Measurements from ENCODE around the gene VLDLR.
"Not testable (repeated sequence)": the region's sequence is repeated elsewhere in the genome, so short reads cannot be mapped to it uniquely, and the experiment has no call there.

VLDLR gene

GRCh38 chr9:2664174-2665065 lies 42.8 kb downstream of the VLDLR start:
- no peak for DNase-seq

- no peak for DNase-seq
These were observed 45.0 kb downstream of the VLDLR start for GRCh38 chr9:2666569-2666968.

DNA sequence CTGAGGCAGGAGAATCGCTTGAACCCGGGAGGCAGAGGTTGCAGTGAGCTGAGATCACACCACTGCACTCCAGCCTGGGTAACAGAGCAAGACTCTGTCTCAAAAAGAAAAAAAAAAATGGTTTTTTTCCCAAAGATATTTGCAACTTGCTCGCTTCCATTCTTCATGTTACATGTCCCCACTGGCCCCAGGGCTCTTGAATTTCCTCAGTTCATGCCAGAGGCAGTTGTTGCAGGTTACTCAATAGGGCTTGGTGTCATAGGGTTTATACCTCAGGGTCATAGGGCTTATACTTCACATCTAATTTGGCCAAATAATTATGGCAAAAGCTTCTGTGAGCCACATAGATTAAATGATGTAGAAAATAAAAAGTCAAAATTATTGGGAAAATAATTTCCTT lies 51.6 kb downstream of the VLDLR start:
- DNase-seq, result no peak

GRCh38 chr9:2674141-2674824 lies 52.7 kb downstream of the VLDLR start:
- DNase-seq, result no peak

GRCh38 chr9:2675834-2676233 lies 54.2 kb downstream of the VLDLR start:
- DNase-seq, result peak; percentile 12

- DNase-seq, result no peak
These were observed 54.9 kb downstream of the VLDLR start for GRCh38 chr9:2676466-2676865.

GRCh38 chr9:2677915-2678889 lies 56.6 kb downstream of the VLDLR start:
- DNase-seq, result no peak

- DNase-seq, result no peak
These were observed 57.4 kb downstream of the VLDLR start for GRCh38 chr9:2679011-2679410.

- no peak for DNase-seq
These were observed 60.4 kb downstream of the VLDLR start for GRCh38 chr9:2681981-2682380.

GRCh38 chr9:2686911-2687310 lies 65.3 kb downstream of the VLDLR start:
- DNase-seq, result no peak

DNA sequence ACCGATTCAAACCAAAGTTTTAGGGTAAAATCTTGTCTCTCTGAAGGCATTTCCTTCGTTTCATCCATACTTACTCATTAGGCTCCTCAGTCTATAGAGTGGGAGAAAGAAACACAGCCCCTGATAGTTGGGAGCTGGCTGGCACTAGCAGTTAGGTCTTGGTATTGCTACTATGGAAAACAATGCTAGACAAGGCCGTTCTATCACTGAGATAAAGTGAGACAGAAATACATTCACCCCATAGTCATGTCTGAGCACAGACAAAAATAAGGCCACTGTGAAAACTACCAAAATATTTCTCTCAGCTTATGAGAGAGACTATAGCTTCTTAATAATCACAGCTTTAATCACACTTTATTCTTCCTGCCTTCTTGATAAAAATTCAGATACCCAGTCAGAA lies 67.0 kb downstream of the VLDLR start:
- DNase-seq, result no peak

DNA sequence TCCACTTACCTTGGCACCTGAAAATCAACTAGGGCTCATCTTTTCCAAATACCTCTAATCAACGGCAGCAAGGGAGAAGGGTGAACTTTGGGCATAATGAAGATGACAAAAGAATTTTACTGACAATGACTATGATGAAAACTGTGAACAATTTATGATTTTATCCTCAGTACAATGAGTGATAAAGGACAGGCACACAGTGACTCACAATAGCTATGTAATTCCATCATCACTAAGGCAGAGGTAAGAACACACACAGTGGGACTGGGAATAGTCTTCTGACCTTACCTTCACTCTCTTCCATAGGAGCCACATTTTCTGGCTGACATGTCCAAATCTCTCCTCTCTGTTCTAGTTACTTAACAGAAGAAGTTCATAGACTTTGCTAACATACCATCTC lies 69.6 kb downstream of the VLDLR start:
- no peak for DNase-seq

GRCh38 chr9:2691626-2692025 lies 70.0 kb downstream of the VLDLR start:
- DNase-seq, result no peak

DNA sequence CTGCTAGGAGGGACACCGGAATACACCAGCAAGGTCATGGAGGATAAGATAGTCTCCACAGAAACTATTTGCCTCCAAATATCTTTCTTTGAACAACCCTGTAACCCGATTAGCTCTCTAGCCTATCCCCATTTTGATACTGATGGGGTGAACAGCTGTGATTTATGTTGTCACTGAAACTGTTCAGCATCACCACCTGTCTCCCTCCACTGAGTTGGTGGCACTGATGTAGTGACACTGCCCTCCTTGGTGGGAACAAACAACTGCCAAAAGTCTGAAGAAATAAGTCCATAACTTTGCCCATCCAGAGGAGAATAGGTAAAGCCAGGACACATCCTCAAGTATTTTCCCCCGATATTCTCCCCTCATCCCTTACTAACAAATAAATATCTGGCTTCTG lies 71.5 kb downstream of the VLDLR start:
- no peak for DNase-seq

GRCh38 chr9:2697492-2697891 lies 75.9 kb downstream of the VLDLR start:
- no peak for DNase-seq

DNA sequence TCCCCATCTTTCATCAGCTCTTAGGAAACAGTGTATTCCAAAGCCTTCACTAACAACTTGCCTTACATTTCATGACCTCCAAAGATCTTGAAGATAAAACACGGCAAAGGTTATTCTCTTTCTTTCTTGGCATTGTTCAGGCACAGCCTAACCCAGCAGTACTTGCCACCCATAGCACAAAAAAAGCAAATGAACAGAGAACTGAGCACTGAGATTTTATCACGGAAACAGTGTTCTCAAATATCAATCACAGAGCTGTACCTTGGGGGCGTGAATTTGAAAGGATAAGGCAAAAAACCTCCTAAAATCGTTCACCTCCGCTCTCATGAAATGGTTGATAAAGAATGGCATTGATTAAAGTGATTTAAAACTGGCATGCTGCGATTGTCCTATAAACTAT lies 78.8 kb downstream of the VLDLR start:
- DNase-seq, result no peak

DNA sequence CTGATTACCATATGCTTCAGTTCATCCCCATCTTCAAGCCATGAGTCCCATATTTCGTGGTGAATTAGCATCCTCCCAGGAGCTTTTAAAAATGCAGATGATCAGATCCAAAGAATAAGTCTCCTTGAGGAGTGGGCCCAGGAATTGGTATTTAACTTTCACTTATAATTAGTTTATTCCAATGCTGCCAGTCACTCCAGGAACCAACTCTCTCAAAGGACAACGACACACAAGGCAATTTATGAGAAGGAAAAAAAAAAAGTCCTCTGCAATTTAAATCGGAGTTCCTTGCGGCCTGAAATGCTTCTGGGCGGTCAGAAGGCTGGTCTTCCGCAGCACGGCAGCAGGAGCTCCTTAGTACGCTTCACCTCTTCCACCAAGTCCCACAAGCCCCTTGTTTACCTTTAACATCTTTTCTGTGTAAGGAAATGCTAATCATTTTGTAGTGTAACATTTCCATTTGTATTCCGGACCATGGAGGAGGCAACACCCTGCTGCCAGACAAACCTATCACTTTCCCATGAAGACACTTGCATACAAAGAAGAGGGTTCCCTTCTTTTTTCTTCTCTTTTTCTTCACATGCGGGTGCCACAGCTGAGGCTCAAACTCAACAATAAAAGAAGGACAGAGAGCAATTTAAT lies 79.4 kb downstream of the VLDLR start:
- DNase-seq, result no peak

GRCh38 chr9:2704504-2704903 lies 82.9 kb downstream of the VLDLR start:
- DNase-seq, result no peak

GRCh38 chr9:2707256-2707655 lies 85.7 kb downstream of the VLDLR start:
- DNase-seq, result not testable (repeated sequence)
